ENCODE measurements around the gene NOVA2. TPM values are rescaled to one million over a fixed set of nuclear protein-coding genes. Genes with fewer than 3 reads are reported as not detected.
A peak's percentile ranks its signal among the peaks of the same experiment; 100 is the strongest.

Gene NOVA2
- total and polyA plus RNA-seq, 2 experiments from 2014 or later: 0.08 TPM; not detected in 1

GRCh38 chr19:45900738-45901431 lies 72.8 kb downstream of the NOVA2 start:
- 46% methylated on average over 14 of the region's 22 CpGs for WGBS (ENCODE audit: low lambda C conversion rate, missing lambda C conversion rate)
- Histone ChIP-seq H3K4me2 (peak overlapping the region; percentile 97), H3K79me2 (peaks cover 28% of the 10 kb centered on the region), H4K20me1 (ENCODE audit: insufficient read depth, poor library complexity, severe bottlenecking) (peaks cover 6% of the 10 kb centered on the region), H3K36me3 (replicated peaks; ENCODE audit: insufficient read depth, low read depth) (no peaks in the 10 kb centered on the region), H3K27me3 (no peaks in the 10 kb centered on the region), H3K9me3 (ENCODE audit: low read depth) (no peaks in the 10 kb centered on the region), H3K9me2 (replicated peaks; ENCODE audit: insufficient read depth) (no peaks in the 10 kb centered on the region), H2AFZ (peak overlapping the region; percentile 57), H3K4me3 (peak overlapping the region; percentile 64), H3K27ac (no peak overlapping the region), H3K4me1 (ENCODE audit: insufficient read depth) (peaks cover 21% of the 10 kb centered on the region)
- no peak for TF ChIP-seq EZH2 (IDR thresholded peaks at IDR 0.05; ENCODE audit: borderline replicate concordance)
- TF ChIP-seq EZH2phosphoT487 (IDR thresholded peaks at IDR 0.05; ENCODE audit: low read depth, severe bottlenecking, unreplicated experiment): no peak
- no peak for TF ChIP-seq CTCF (IDR thresholded peaks at IDR 0.05; ENCODE audit: poor library complexity)
- peak; percentile 37 for DNase-seq (ENCODE audit: low spot score)

DNA sequence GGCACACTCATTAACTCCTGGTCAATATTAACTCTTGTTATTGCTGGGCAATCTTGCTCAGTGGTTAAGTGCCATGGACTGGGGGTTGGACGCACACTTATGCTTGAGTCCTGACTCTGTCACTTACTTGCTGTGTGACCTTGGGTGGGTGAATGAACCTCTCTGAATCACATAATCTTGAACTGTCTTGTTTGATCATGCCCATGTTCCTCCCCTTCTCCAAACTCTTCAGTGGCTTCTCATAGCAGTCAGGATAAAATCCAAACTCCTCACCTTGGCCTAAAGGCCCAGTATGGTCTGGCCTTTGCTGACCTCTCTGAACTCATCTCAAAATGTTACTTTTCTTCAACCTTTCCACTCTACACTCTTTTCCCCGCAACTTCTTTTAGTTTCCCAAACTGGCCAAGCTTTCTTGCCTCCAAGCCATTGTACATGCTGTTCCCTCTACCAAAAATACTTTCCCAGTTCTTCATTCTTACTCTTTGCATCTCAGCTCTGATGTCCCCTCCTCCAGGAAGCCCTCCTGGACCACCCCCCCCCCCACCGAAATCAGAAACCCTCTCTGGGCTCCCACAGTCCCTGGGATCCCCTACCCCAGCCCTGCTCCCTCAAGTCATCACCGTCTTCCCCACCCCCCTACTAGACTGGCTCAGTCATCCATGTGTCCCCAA lies 73.6 kb downstream of the NOVA2 start:
- WGBS (ENCODE audit: low lambda C conversion rate, missing lambda C conversion rate): 97% methylated on average over 3 of the region's 4 CpGs
- TF ChIP-seq CTCF (IDR thresholded peaks at IDR 0.05; ENCODE audit: poor library complexity) (no peak), EZH2 (IDR thresholded peaks at IDR 0.05; ENCODE audit: borderline replicate concordance) (no peak), EZH2phosphoT487 (IDR thresholded peaks at IDR 0.05; ENCODE audit: low read depth, severe bottlenecking, unreplicated experiment) (no peak)
- Histone ChIP-seq H3K4me1 (ENCODE audit: insufficient read depth) (peaks cover 24% of the 10 kb centered on the region), H3K9me3 (ENCODE audit: low read depth) (no peaks in the 10 kb centered on the region), H3K9me2 (replicated peaks; ENCODE audit: insufficient read depth) (no peaks in the 10 kb centered on the region), H3K27me3 (no peaks in the 10 kb centered on the region), H4K20me1 (ENCODE audit: insufficient read depth, poor library complexity, severe bottlenecking) (peaks cover 6% of the 10 kb centered on the region), H3K4me3 (no peak overlapping the region), H3K36me3 (replicated peaks; ENCODE audit: insufficient read depth, low read depth) (no peaks in the 10 kb centered on the region), H2AFZ (no peak overlapping the region), H3K4me2 (peak overlapping the region; percentile 97), H3K27ac (no peak overlapping the region), H3K79me2 (peaks cover 28% of the 10 kb centered on the region)
- no peak for DNase-seq (ENCODE audit: low spot score)

DNA sequence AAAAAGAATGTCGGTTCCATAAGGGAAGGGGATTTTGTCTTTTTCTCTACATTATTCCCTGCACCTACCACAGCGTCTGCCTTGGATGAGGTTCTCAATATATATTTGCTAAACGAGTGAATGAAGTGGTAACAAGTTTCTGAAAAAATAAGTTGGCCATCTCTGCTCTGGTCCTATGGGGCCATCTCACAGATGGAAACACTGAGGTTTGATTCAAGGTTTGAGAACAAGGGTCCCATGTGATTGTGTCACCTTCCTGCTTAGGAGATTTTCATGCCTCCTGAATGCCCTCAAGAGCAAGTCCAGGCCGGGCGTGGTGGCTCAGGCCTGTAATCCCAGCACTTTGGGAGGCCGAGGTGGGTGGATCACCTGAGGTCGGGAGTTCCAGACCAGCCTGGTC lies 74.4 kb downstream of the NOVA2 start:
- peaks cover 24% of the 10 kb centered on the region for H3K4me1 ChIP-seq (ENCODE audit: insufficient read depth)
- TF ChIP-seq CTCF (IDR thresholded peaks at IDR 0.05; ENCODE audit: poor library complexity) (no peak), EZH2 (IDR thresholded peaks at IDR 0.05; ENCODE audit: borderline replicate concordance) (no peak), EZH2phosphoT487 (IDR thresholded peaks at IDR 0.05; ENCODE audit: low read depth, severe bottlenecking, unreplicated experiment) (no peak)

More for the DNA sequence above, 74.4 kb downstream of the NOVA2 start:
- Histone ChIP-seq H3K27me3 (no peaks in the 10 kb centered on the region), H3K9me2 (replicated peaks; ENCODE audit: insufficient read depth) (no peaks in the 10 kb centered on the region), H3K27ac (no peak overlapping the region), H3K36me3 (replicated peaks; ENCODE audit: insufficient read depth, low read depth) (no peaks in the 10 kb centered on the region), H4K20me1 (ENCODE audit: insufficient read depth, poor library complexity, severe bottlenecking) (peaks cover 6% of the 10 kb centered on the region), H3K79me2 (peaks cover 28% of the 10 kb centered on the region), H3K4me3 (no peak overlapping the region), H3K9me3 (ENCODE audit: low read depth) (no peaks in the 10 kb centered on the region), H2AFZ (no peak overlapping the region), H3K4me2 (no peak overlapping the region)
- DNase-seq (ENCODE audit: low spot score): no peak
- WGBS (ENCODE audit: low lambda C conversion rate, missing lambda C conversion rate): 95% methylated on average over 7 of the region's 7 CpGs

Data from hepatocyte (in vitro differentiated cells).